ENCODE measurements around the gene NXN.

NXN gene

GRCh38 chr17:883586-883962, 96.0 kb downstream of the NXN start:
- H3K27ac ChIP-seq (ENCODE audit: low read depth, low read length): no peak overlapping the region
- H3K4me1 ChIP-seq (ENCODE audit: control insufficient read depth, low read length): peaks cover 37% of the 10 kb centered on the region
- H4K20me1 ChIP-seq (ENCODE audit: control insufficient read depth, insufficient read depth, low read depth, low read length): no peaks in the 10 kb centered on the region

GRCh38 chr17:882827-883585, 96.6 kb downstream of the NXN start:
- Histone ChIP-seq H3K9me3 (ENCODE audit: control insufficient read depth, insufficient read depth, low read length) (no peaks in the 10 kb centered on the region), H3K27me3 (ENCODE audit: control insufficient read depth, low read length) (no peaks in the 10 kb centered on the region), H3K36me3 (ENCODE audit: control insufficient read depth, low read length) (no peaks in the 10 kb centered on the region), H4K20me1 (ENCODE audit: control insufficient read depth, insufficient read depth, low read depth, low read length) (no peaks in the 10 kb centered on the region), H3K9me2 (replicated peaks; ENCODE audit: control insufficient read depth, low read length) (no peaks in the 10 kb centered on the region), H3K4me2 (ENCODE audit: low read length) (no peak overlapping the region), H3K4me3 (ENCODE audit: low read length) (no peak overlapping the region), H3F3A (ENCODE audit: control insufficient read depth, insufficient read depth) (no peaks in the 10 kb centered on the region), H3K79me2 (ENCODE audit: control insufficient read depth, low read length) (no peaks in the 10 kb centered on the region), H3K4me1 (ENCODE audit: control insufficient read depth, low read length) (peaks cover 31% of the 10 kb centered on the region), H3K27ac (ENCODE audit: low read depth, low read length) (no peak overlapping the region)
- TF ChIP-seq CTCF (IDR thresholded peaks at IDR 0.05; ENCODE audit: low read depth, low read length, poor library complexity, severe bottlenecking): no peak
- TF ChIP-seq EZH2phosphoT487 (IDR thresholded peaks at IDR 0.05; ENCODE audit: borderline replicate concordance, low read length): no peak

More at GRCh38 chr17:883586-883962, 96.0 kb downstream of the NXN start:
- no peaks in the 10 kb centered on the region for H3K36me3 ChIP-seq (ENCODE audit: control insufficient read depth, low read length)
- no peaks in the 10 kb centered on the region for H3K9me2 ChIP-seq (replicated peaks; ENCODE audit: control insufficient read depth, low read length)
- H3K9me3 ChIP-seq (ENCODE audit: control insufficient read depth, insufficient read depth, low read length): no peaks in the 10 kb centered on the region
- no peaks in the 10 kb centered on the region for H3F3A ChIP-seq (ENCODE audit: control insufficient read depth, insufficient read depth)
- no peak overlapping the region for H3K4me3 ChIP-seq (ENCODE audit: low read length)
- no peaks in the 10 kb centered on the region for H3K27me3 ChIP-seq (ENCODE audit: control insufficient read depth, low read length)
- TF ChIP-seq EZH2phosphoT487 (IDR thresholded peaks at IDR 0.05; ENCODE audit: borderline replicate concordance, low read length): no peak
- TF ChIP-seq CTCF (IDR thresholded peaks at IDR 0.05; ENCODE audit: low read depth, low read length, poor library complexity, severe bottlenecking): no peak
- no peak overlapping the region for H3K4me2 ChIP-seq (ENCODE audit: low read length)
- H3K79me2 ChIP-seq (ENCODE audit: control insufficient read depth, low read length): no peaks in the 10 kb centered on the region

- no peaks in the 10 kb centered on the region for H3F3A ChIP-seq (ENCODE audit: control insufficient read depth, insufficient read depth)
- H3K79me2 ChIP-seq (ENCODE audit: control insufficient read depth, low read length): no peaks in the 10 kb centered on the region
- H3K4me2 ChIP-seq (ENCODE audit: low read length): no peak overlapping the region
- H3K9me3 ChIP-seq (ENCODE audit: control insufficient read depth, insufficient read depth, low read length): no peaks in the 10 kb centered on the region
- peaks cover 28% of the 10 kb centered on the region for H3K4me1 ChIP-seq (ENCODE audit: control insufficient read depth, low read length)
- no peaks in the 10 kb centered on the region for H3K27me3 ChIP-seq (ENCODE audit: control insufficient read depth, low read length)
- H3K9me2 ChIP-seq (replicated peaks; ENCODE audit: control insufficient read depth, low read length): no peaks in the 10 kb centered on the region
- TF ChIP-seq CTCF (IDR thresholded peaks at IDR 0.05; ENCODE audit: low read depth, low read length, poor library complexity, severe bottlenecking) (no peak), EZH2phosphoT487 (IDR thresholded peaks at IDR 0.05; ENCODE audit: borderline replicate concordance, low read length) (no peak)
- H3K4me3 ChIP-seq (ENCODE audit: low read length): no peak overlapping the region
- no peaks in the 10 kb centered on the region for H4K20me1 ChIP-seq (ENCODE audit: control insufficient read depth, insufficient read depth, low read depth, low read length)
- H3K36me3 ChIP-seq (ENCODE audit: control insufficient read depth, low read length): no peaks in the 10 kb centered on the region
- H3K27ac ChIP-seq (ENCODE audit: low read depth, low read length): no peak overlapping the region
These were observed 97.8 kb downstream of the NXN start for GRCh38 chr17:881778-882177.
